ENCODE measurements around the gene S100A1. TPM values are rescaled to one million over a fixed set of nuclear protein-coding genes. Genes with fewer than 3 reads are reported as not detected.
A peak's percentile ranks its signal among the peaks of the same experiment; 100 is the strongest.

S100A1 gene
- total RNA-seq, 4 donors from 2014 or later = 2.4 to 8.3 (median 2.8) TPM

DNA sequence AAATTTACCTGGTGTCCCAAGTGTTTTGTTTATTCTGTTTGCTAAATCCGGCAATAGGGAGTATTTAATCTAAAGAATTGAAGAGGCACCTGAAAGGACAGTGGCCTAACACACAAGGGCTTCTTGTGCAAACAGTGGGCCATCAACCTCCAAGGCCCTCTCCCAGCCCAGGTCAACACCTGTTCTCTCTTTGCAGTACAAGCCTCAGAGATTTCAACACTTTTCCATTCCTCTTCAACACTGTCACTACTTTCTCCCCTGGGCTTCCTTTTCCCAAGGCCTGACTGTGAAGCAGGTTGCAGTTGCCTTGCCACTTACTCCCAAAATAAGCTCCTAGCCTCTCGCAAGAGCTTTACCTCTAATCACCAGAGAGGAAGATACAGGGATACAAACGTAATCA lies 27.1 kb downstream of the S100A1 start:
- Histone ChIP-seq H3K4me1 (peaks cover 0 to 14% (median 8%) of the 10 kb centered on the region in 3 donors), H3K27me3 (no peaks in the 10 kb centered on the region), H3K36me3 (peaks cover 0 to 9% of the 10 kb centered on the region in 2 donors), H3K9me3 (no peaks in the 10 kb centered on the region), H3K27ac (no peak overlapping the region), H3K4me3 (no peak overlapping the region)
- ATAC-seq = no peak
- no peak for TF ChIP-seq POLR2A (IDR thresholded peaks at IDR 0.05)
- TF ChIP-seq CTCF (IDR thresholded peaks at IDR 0.05) = no peak
- no peak for TF ChIP-seq EP300 (IDR thresholded peaks at IDR 0.05)
- TF ChIP-seq POLR2AphosphoS5 (IDR thresholded peaks at IDR 0.05) = no peak
- WGBS, 2 donors (ENCODE audit: low coverage in 1 of 2) = 82 to 100% methylated on average over 1 to 3 of the region's 3 CpGs

DNA sequence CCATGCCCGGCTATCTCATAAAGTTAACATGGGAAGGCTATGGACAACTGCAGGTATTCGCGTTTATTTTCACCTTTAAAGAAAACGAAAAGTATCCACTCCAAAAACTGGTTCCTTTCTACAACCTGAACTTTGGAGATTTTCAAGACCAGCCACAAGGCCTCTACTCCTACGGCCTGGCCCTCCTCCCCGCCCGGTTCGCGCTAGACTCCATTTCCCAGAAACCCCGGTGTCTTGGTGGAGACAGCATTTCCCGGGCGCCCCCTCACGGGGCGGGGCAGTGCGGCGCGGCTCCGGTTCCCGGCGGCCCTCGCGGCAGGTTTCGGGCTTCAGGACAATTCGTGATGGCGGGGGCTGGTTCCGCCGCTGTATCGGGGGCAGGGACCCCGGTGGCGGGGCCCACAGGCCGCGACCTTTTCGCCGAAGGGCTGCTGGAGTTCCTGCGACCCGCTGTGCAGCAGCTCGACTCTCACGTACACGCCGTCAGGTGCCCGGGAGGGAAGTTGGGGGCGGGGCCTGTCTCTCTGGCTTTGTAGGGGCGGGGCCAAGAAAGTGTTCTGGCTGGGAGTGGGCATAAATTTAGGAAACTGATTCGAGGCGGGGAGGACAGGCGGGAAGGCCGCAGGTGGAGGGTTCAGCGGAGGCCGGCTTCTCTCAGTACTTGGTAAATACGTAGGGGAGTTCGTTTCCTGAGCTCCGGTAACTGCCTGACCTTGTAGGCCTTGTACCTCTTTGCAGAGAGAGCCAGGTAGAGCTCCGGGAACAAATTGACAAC lies 30.4 kb downstream of the S100A1 start, which contains the start of gene SNAPIN:
TSS of gene SNAPIN (plus strand) at position 304 of the 775 bp plus-strand sequence. CDS start at position 345, 41 bp downstream.
- WGBS, 2 donors (ENCODE audit: low coverage in 1 of 2) = 0 to 10% methylated on average over 3 to 11 of the region's 53 CpGs
- peaks cover 0 to 14% (median 8%) of the 10 kb centered on the region in 3 donors for H3K4me1 ChIP-seq
- H3K36me3 ChIP-seq = peaks cover 0 to 41% of the 10 kb centered on the region in 2 donors
- no peaks in the 10 kb centered on the region for H3K27me3 ChIP-seq
- H3K4me3 ChIP-seq = peak within 1 kb of the TSS; percentile 72 to 80
- peak; percentile 98 for ATAC-seq
- H3K27ac ChIP-seq = peak within 1 kb of the TSS; percentile 70 to 98 (median 96)
- H3K9me3 ChIP-seq = no peaks in the 10 kb centered on the region
- TF ChIP-seq CTCF (IDR thresholded peaks at IDR 0.05) = peak in 2 of 4 experiments; percentile 30 to 44
- peak; percentile 48 to 66 for TF ChIP-seq POLR2A (IDR thresholded peaks at IDR 0.05)
- peak; percentile 65 for TF ChIP-seq POLR2AphosphoS5 (IDR thresholded peaks at IDR 0.05)
- no peak for TF ChIP-seq EP300 (IDR thresholded peaks at IDR 0.05)

DNA sequence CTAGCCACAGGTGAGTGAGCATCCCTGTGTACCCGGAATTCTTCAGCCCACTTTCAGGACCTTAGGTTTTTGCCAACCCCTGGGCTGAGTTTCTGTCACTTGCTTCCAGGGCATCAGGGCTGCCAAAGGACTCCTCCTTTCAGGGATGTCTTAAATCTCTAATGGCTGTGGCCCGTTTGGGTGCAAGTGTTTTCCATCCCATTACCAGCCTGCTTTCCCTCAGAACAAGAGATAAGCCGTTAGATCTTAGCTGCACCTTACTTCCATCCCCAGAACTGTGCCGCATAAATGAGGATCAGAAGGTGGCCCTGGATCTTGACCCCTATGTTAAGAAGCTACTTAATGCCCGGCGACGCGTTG lies 30.9 kb downstream of the S100A1 start:
- no peak for ATAC-seq
- H3K36me3 ChIP-seq = peaks cover 0 to 47% of the 10 kb centered on the region in 2 donors

DNA sequence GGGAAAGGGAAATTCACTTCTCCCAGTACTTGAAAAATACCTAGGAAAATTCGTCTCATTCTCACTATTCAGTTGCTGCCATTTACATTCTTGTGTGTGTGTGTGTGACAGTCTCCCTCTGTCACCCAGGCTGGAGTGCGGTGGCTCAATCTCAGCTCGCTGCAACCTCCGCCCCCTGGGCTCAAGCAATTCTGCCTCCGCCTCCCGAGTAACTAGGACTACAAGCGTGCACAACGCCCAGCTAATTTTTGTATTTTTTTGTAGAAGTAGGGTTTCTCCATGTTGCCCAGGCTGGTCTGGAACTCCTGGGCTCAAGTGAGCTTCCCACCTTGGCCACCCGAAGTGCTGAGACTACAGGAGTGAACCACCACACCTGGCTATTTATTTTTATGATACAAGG lies 31.4 kb downstream of the S100A1 start:
- Histone ChIP-seq H3K27ac (peak overlapping the region in 3 of 4 donors; percentile 96 to 98 (median 97)), H3K4me3 (peak overlapping the region in 1 of 2 donors; percentile 80), H3K36me3 (peaks cover 0 to 52% of the 10 kb centered on the region in 2 donors), H3K4me1 (peaks cover 0 to 14% (median 8%) of the 10 kb centered on the region in 3 donors), H3K9me3 (no peaks in the 10 kb centered on the region), H3K27me3 (no peaks in the 10 kb centered on the region)
- ATAC-seq = no peak
- 74 to 87% methylated on average over 9 of the region's 9 CpGs for WGBS, 2 donors (ENCODE audit: low coverage in 1 of 2)
- TF ChIP-seq POLR2AphosphoS5 (IDR thresholded peaks at IDR 0.05) (no peak), CTCF (IDR thresholded peaks at IDR 0.05) (no peak), EP300 (IDR thresholded peaks at IDR 0.05) (no peak), POLR2A (IDR thresholded peaks at IDR 0.05) (no peak)

More for the DNA sequence above, 30.9 kb downstream of the S100A1 start:
- 40 to 50% methylated on average over 2 to 4 of the region's 8 CpGs for WGBS, 2 donors (ENCODE audit: low coverage in 1 of 2)
- Histone ChIP-seq H3K27me3 (no peaks in the 10 kb centered on the region), H3K9me3 (no peaks in the 10 kb centered on the region), H3K4me3 (peak overlapping the region; percentile 72 to 80), H3K4me1 (peaks cover 0 to 14% (median 8%) of the 10 kb centered on the region in 3 donors), H3K27ac (peak overlapping the region; percentile 70 to 98 (median 96))
- no peak for TF ChIP-seq EP300 (IDR thresholded peaks at IDR 0.05)

GRCh38 chr1:153661111-153661708 lies 33.0 kb downstream of the S100A1 start:
- no peak for ATAC-seq
- Histone ChIP-seq H3K9me3 (no peaks in the 10 kb centered on the region), H3K4me3 (no peak overlapping the region), H3K27me3 (no peaks in the 10 kb centered on the region), H3K27ac (no peak overlapping the region), H3K4me1 (peaks cover 0 to 14% (median 8%) of the 10 kb centered on the region in 3 donors), H3K36me3 (peaks cover 9 to 67% of the 10 kb centered on the region in 2 donors)
- no peak for TF ChIP-seq EP300 (IDR thresholded peaks at IDR 0.05)
- TF ChIP-seq POLR2AphosphoS5 (IDR thresholded peaks at IDR 0.05) = no peak
- 63 to 70% methylated on average over 2 to 4 of the region's 9 CpGs for WGBS, 2 donors (ENCODE audit: low coverage in 1 of 2)
